Tibial artery (tissue), 4 donors: ENCODE measurements around the gene JMJD8.

Experiments used
- DNase-seq, 2 donors: peaks; one replicate each; pipeline ENCODE4 v3.0.0-alpha.2; 2019
- H3K27ac ChIP-seq, 2 donors: fragments of 200-600 bp; sonication (generic) in 1 of 2; 1 replicate in 1 of 2; 2 replicates in 1 of 2; pipeline ENCODE4 v1.5.1; 2018 to 2019; ENCODE audit warnings: mild to moderate bottlenecking in 1 of 2
- H3K27me3 ChIP-seq, 2 donors: fragments of 200-600 bp; sonication (generic) in 1 of 2; one replicate each; pipeline versions ENCODE4 v1.5.1 to v1.6.0; 2016 to 2019
- H3K36me3 ChIP-seq, 3 donors: fragments of 200-600 bp; sonication (generic) in 2 of 3; one replicate each; pipeline ENCODE4 v1.5.1; 2016 to 2019; ENCODE audit warnings: mild to moderate bottlenecking in 2 of 3
- H3K4me1 ChIP-seq, 4 donors: fragments of 200-600 bp; sonication (generic) in 2 of 4; 1 replicate in 3 of 4; 2 replicates in 1 of 4; pipeline ENCODE4 v1.5.1; 2016 to 2019
- H3K4me3 ChIP-seq, 2 donors: fragments of 200-600 bp; sonication (generic) in 1 of 2; 1 replicate in 1 of 2; 2 replicates in 1 of 2; pipeline ENCODE4 v1.5.1; 2018 to 2019; ENCODE audit warnings: mild to moderate bottlenecking in 2 of 2
- H3K9me3 ChIP-seq, 3 donors: fragments of 200-600 bp; sonication (generic) in 1 of 3; one replicate each; pipeline ENCODE4 v1.5.1; 2016 to 2019
- intact Hi-C: fragments of 100-400 bp; cut with DNase I; formaldehyde crosslinking; loops from one replicate; pipeline ENCODE4 v1.15.0; 2023; ENCODE audit warnings: low total_unique reads
- TF ChIP-seq, protein P1 (sequence below), 2 experiments: fragments of 200-600 bp in 1 of 2; fragments of 450-650 bp in 1 of 2; IDR thresholded peaks; one replicate each; pipeline ENCODE4 v1.5.1; 2017 to 2019; ENCODE audit warnings: antibody characterized with exemption in 2 of 2, mild to moderate bottlenecking in 1 of 2, moderate library complexity in 1 of 2

JMJD8 gene

DNA sequence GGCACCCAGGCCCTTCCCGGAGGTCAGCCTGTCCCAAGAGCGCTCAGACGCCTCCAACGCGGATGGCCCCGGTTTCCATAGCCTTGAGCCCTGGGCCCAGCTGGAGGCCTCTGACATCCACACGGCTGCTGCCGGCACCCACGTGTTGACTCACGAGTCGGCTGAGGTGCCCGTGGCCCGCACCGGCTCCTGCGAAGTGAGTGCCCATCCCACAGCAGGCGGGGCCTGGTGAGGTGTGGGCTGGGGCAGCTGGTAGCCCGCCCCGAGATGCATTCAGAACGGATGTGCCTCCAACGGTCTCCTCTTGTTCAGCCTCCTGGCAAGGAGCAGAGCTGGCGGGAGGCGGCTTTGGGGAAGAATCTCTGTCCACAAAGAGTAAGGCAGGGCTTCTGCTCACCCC lies 32.3 kb downstream of the JMJD8 start:
- Histone ChIP-seq H3K27me3 (no peaks in the 10 kb centered on the region), H3K4me3 (no peak overlapping the region), H3K4me1 (peaks cover 7 to 32% (median 23%) of the 10 kb centered on the region in 4 donors), H3K9me3 (no peaks in the 10 kb centered on the region), H3K36me3 (peaks cover 0 to 58% (median 7%) of the 10 kb centered on the region in 3 donors), H3K27ac (no peak overlapping the region)
- intact Hi-C loops = no loop called here
- DNase-seq = no peak
- TF ChIP-seq, protein P1, sequence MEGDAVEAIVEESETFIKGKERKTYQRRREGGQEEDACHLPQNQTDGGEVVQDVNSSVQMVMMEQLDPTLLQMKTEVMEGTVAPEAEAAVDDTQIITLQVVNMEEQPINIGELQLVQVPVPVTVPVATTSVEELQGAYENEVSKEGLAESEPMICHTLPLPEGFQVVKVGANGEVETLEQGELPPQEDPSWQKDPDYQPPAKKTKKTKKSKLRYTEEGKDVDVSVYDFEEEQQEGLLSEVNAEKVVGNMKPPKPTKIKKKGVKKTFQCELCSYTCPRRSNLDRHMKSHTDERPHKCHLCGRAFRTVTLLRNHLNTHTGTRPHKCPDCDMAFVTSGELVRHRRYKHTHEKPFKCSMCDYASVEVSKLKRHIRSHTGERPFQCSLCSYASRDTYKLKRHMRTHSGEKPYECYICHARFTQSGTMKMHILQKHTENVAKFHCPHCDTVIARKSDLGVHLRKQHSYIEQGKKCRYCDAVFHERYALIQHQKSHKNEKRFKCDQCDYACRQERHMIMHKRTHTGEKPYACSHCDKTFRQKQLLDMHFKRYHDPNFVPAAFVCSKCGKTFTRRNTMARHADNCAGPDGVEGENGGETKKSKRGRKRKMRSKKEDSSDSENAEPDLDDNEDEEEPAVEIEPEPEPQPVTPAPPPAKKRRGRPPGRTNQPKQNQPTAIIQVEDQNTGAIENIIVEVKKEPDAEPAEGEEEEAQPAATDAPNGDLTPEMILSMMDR (IDR thresholded peaks at IDR 0.05) = no peak

DNA sequence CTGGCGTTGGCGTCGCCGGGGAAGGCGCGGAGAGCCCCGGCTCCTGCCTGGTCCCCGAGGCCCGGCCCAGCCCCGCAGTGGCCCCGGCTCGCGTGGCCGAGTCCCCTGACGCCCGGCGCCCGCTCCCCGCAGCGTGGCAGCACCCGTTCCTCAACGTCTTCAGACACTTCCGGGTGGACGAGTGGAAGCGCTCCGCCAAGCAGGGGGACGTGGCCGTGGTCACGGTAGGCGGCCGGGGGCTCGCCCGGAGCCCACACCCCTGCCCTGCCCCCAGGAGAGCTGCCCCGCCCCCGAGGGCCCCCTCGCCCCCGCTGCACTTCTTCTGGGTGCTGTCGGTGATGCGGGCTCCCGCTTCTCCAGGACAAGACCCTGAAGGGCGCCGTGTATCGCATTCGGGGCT lies 34.5 kb downstream of the JMJD8 start:
- intact Hi-C loops = no loop called here
- peaks cover 0 to 36% (median 7%) of the 10 kb centered on the region in 3 donors for H3K36me3 ChIP-seq
- H3K9me3 ChIP-seq = no peaks in the 10 kb centered on the region
- H3K27me3 ChIP-seq = no peaks in the 10 kb centered on the region
- DNase-seq = no peak
- peak overlapping the region; percentile 81 to 84 for H3K4me3 ChIP-seq
- peak overlapping the region; percentile 82 to 90 for H3K27ac ChIP-seq
- peaks cover 7 to 46% (median 23%) of the 10 kb centered on the region in 4 donors for H3K4me1 ChIP-seq
- TF ChIP-seq, protein P1 (IDR thresholded peaks at IDR 0.05) = no peak

DNA sequence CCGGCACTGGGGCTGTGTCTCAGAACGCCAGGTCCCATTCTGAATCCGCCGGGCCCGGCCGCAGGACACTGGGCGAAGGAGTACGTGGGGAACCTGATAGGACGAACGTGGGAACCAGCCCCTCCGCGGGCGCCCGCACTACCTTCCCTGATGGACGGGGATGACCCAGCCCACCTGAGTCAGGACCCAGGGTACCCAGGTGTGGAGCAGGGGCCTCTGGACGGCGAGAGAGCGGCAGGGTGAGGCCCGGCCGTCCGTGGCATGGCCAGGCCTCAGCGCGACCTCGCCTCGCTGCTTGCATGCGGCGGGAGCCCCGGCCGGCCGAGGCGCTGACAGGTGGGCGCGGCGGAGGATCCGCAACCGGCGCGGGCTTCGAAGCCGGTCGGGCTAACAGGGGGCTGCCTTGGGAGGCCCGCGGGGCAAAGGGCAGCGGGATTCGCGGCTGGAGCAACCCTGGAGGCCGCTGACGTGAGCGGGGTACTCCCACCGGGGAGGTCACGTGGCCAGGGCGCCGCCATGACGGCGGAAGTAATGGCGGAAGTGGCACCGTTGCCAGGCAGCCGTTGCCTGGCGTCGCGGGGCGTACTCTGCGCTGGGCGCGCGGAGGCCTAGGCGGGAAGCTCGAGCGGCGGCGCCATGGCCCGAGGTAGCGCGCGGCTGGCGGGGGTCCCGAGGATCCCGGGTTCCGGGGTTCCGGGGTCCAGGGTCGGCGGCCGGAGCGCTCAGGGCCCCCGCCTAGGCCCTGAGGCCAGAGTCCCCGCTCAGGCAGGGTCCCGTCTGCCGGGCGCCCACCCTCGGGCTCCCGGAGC lies 35.1 kb downstream of the JMJD8 start, which contains the start of gene WDR90:
Gene WDR90, plus strand, starts transcription at position 585 of the 809 bp plus-strand sequence. Its CDS starts 52 bp downstream, at position 637.
- DNase-seq = peak; percentile 92 to 94
- Histone ChIP-seq H3K9me3 (no peaks in the 10 kb centered on the region), H3K27me3 (no peaks in the 10 kb centered on the region), H3K4me3 (peak within 1 kb of the TSS; percentile 81 to 84), H3K27ac (peak within 1 kb of the TSS; percentile 82 to 90), H3K36me3 (peaks cover 0 to 32% (median 7%) of the 10 kb centered on the region in 3 donors), H3K4me1 (peaks cover 7 to 46% (median 23%) of the 10 kb centered on the region in 4 donors)
- TF ChIP-seq, protein P1 (IDR thresholded peaks at IDR 0.05) = no peak
- intact Hi-C loops = no loop called here

DNA sequence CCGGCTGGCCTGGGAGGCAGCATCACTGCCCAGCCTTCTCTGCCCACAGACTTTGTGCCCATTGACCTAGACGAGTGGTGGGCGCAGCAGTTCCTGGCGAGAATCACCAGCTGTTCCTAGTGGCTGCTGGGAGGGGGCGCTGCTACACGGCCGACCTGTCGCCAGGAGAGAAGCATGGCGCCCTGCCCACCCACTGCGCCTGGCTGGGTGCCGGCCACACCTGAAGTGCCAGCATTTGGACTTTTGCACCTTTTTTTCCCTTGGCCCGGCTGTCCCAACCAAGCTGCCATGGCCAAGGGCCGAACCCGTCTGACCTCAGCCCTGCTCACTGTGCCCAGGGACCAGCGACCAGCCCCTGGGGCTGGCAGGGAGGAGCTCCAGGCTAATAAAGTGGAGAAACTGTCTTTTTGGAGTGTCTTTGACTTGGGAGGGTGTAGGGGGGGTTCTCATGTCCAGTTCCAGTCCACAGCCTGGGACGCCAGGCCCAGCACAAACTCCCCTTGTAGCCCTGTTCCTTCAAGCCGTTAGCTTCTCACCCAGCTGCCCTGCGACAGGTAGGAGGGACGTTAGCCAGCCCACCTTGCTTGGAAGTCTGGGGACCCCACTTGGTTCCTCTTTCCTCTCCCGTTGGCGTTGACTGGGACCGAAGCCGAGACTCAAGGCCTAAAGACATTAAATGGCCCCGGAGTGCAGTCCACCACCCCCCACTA lies 35.9 kb downstream of the JMJD8 start:
- TF ChIP-seq, protein P1 (IDR thresholded peaks at IDR 0.05) = no peak
- no peak for DNase-seq
- peaks cover 7 to 48% (median 24%) of the 10 kb centered on the region in 4 donors for H3K4me1 ChIP-seq
- H3K27ac ChIP-seq = peak overlapping the region; percentile 82 to 90
- H3K27me3 ChIP-seq = no peaks in the 10 kb centered on the region
- no peaks in the 10 kb centered on the region for H3K9me3 ChIP-seq
- intact Hi-C loops = no loop called here
- peak overlapping the region; percentile 81 to 84 for H3K4me3 ChIP-seq
- peaks cover 0 to 24% (median 7%) of the 10 kb centered on the region in 3 donors for H3K36me3 ChIP-seq

DNA sequence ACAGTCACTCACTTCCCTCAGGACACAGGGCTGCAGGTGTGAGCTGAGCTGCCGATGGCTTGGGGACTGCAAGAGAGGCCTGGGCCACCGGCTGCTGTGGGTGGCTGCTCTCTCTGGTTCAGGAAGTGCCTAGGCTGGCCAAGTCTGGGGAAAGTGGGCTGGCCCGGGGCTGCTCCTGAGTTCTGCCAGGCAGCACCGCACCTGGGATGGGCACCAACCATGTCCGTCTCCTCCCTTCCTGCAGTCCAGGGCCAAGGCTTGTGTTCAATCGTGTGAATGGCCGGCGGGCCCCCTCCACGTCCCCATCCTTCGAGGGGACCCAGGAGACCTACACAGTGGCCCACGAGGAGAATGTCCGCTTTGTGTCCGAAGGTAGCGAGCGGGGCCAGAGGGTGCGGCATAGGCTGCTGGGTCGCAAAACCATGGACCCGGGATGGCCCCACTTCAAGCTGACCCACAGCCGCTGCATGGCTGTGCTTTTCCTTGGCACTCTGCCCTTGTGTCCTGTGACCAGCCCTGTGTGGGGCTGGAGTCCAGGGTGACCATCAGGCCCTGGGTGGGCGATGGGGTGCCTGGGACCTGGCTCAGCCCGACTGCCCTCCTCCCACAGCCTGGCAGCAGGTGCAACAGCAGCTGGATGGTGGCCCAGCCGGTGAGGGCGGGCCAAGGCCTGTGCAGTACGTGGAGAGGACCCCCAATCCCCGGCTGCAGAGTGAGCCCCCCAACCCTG lies 36.8 kb downstream of the JMJD8 start:
- Histone ChIP-seq H3K36me3 (peaks cover 0 to 15% (median 7%) of the 10 kb centered on the region in 3 donors), H3K4me3 (no peak overlapping the region), H3K9me3 (no peaks in the 10 kb centered on the region), H3K27ac (no peak overlapping the region), H3K4me1 (peaks cover 7 to 57% (median 32%) of the 10 kb centered on the region in 4 donors), H3K27me3 (no peaks in the 10 kb centered on the region)
- DNase-seq = no peak
- TF ChIP-seq, protein P1 (IDR thresholded peaks at IDR 0.05) = no peak
- intact Hi-C loops = no loop called here
